ENCODE measurements around the gene UBE2N. TPM values are rescaled to one million over a fixed set of nuclear protein-coding genes. Genes with fewer than 3 reads are reported as not detected.
"Not testable (repeated sequence)": the region's sequence is repeated elsewhere in the genome, so short reads cannot be mapped to it uniquely, and the experiment has no call there.

Gene UBE2N
- total RNA-seq, 1 donor from 2014 or later = 22.9 TPM

DNA sequence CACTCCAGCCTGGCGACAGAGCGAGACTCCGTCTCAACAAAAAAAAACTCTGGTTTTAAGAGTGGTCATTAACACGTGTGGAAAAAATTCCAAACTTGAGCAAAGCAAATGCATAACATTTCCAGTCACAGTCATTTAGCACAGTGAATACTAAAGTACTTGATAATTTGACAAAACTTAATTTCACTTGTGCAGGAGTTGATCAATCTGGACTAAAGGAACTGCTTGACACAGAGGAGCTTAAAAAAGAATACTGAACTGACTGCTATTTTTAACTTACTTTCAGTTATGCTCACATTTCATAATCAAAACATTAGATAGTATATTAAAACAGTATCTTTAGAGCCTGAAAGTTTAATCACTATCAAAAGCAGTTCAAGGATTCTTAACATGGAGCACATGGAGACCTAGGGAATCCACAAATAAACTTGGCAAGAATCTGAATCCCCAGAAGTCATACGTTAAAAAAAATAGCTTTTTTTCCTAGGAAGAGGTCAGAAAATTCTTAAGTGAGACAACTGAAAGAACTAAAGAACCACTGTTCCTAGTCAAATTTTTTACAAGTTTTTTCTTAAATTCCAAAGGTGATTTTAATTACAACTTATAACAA is 7.4 kb downstream of the UBE2N start:
- FAIRE-seq (no peak), DNase-seq (ENCODE audit: low read depth) (no peak)
- no peak overlapping the region for H3K4me3 ChIP-seq (ENCODE audit: low read depth, low read length)
- TF ChIP-seq, protein P1, sequence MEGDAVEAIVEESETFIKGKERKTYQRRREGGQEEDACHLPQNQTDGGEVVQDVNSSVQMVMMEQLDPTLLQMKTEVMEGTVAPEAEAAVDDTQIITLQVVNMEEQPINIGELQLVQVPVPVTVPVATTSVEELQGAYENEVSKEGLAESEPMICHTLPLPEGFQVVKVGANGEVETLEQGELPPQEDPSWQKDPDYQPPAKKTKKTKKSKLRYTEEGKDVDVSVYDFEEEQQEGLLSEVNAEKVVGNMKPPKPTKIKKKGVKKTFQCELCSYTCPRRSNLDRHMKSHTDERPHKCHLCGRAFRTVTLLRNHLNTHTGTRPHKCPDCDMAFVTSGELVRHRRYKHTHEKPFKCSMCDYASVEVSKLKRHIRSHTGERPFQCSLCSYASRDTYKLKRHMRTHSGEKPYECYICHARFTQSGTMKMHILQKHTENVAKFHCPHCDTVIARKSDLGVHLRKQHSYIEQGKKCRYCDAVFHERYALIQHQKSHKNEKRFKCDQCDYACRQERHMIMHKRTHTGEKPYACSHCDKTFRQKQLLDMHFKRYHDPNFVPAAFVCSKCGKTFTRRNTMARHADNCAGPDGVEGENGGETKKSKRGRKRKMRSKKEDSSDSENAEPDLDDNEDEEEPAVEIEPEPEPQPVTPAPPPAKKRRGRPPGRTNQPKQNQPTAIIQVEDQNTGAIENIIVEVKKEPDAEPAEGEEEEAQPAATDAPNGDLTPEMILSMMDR (IDR thresholded peaks at IDR 0.05; ENCODE audit: insufficient read depth, low read length, severe bottlenecking) = no peak
- H3K36me3 ChIP-seq (ENCODE audit: control insufficient read depth, insufficient read depth, low read length) = no peaks in the 10 kb centered on the region
- no peaks in the 10 kb centered on the region for H3K27me3 ChIP-seq (ENCODE audit: control insufficient read depth, insufficient read depth, low read length)

DNA sequence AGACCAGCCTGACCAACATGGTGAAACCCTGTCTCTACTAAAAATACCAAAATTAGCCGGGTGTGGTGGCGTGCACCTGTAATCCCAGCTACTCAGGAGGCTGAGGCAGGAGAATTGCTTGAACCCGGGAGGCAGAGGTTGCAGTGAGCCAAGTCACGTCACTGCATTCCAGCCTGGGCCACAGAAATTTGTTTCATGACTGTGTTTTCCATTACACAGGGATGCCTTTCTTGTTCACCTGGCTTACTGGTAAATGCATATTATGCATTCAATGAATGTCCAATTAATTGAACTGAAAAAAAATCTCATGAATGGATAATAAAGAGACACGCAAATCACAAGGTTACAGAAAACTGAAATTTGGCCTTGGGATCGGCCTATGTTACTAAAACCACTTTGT is 9.7 kb downstream of the UBE2N start:
- H3K36me3 ChIP-seq (ENCODE audit: control insufficient read depth, insufficient read depth, low read length); H3K27me3 ChIP-seq (ENCODE audit: control insufficient read depth, insufficient read depth, low read length); DNase-seq (ENCODE audit: low read depth); FAIRE-seq; H3K4me3 ChIP-seq (ENCODE audit: low read depth, low read length): not testable (repeated sequence)

DNA sequence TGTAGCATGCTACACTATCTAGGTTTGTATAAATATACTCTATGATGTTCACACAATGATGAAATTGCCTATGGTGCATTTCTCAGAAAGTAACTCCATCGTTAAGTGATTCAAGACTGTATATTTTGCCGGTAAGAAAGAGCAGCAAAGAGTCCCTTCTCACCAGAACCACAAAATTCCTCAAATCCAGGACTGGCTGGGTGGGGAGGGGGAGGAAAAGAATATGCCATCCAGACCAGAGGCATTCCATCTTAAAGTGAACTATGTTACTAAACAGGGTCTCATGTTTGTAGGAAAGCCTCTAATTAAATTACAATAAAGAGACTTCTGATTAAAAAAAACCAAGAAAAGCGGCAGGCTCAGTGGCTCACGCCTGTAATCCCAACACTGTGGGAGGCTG is 11.5 kb downstream of the UBE2N start:
- no peak for FAIRE-seq
- DNase-seq (ENCODE audit: low read depth) = no peak
- H3K4me3 ChIP-seq (ENCODE audit: low read depth, low read length) = no peak overlapping the region
- TF ChIP-seq, protein P1 (IDR thresholded peaks at IDR 0.05; ENCODE audit: insufficient read depth, low read length, severe bottlenecking) = no peak
- no peaks in the 10 kb centered on the region for H3K27me3 ChIP-seq (ENCODE audit: control insufficient read depth, insufficient read depth, low read length)
- H3K36me3 ChIP-seq (ENCODE audit: control insufficient read depth, insufficient read depth, low read length) = no peaks in the 10 kb centered on the region

DNA sequence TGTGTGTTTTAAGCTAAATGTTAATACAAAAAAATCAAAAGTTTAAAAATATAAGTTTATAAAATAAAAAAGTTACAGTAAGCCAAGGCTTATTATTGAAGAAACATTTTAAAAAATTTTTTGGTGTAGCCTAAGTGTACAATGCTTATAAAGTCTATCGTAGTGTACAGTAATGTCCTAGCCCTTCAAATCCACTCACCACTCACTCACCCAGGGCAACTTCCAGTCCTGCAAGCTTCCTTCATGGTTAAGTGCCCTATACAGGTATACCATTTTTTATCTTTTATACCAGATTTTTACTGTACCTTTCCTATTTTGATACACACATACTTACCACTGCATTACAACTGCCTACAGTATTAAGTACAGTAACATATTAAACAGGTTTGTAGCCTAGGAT is 11.9 kb downstream of the UBE2N start:
- no peak overlapping the region for H3K4me3 ChIP-seq (ENCODE audit: low read depth, low read length)
- no peak for DNase-seq (ENCODE audit: low read depth)
- FAIRE-seq = no peak
- H3K36me3 ChIP-seq (ENCODE audit: control insufficient read depth, insufficient read depth, low read length) = no peaks in the 10 kb centered on the region
- TF ChIP-seq, protein P1 (IDR thresholded peaks at IDR 0.05; ENCODE audit: insufficient read depth, low read length, severe bottlenecking) = no peak
- H3K27me3 ChIP-seq (ENCODE audit: control insufficient read depth, insufficient read depth, low read length) = no peaks in the 10 kb centered on the region

DNA sequence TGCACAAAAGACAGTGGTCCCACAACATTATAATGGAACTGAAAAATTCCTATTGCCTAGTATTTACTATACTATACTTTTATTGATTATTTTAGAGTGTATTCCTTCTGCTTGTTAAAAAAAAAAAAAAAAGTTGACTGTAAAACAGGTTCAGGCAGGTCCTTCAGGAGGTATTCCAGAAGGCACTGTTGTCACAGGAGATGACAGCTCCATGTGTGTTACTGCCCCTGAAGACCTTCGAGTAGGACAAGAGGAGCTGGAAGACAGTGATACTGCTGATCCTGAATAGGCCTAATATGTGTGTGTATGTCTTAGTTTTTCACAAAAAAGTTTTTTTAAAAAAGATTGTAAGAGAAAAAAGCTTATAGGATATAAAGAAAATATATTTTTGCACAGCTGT is 12.3 kb downstream of the UBE2N start:
- no peaks in the 10 kb centered on the region for H3K27me3 ChIP-seq (ENCODE audit: control insufficient read depth, insufficient read depth, low read length)
- no peak for FAIRE-seq
- peak; percentile 68 for DNase-seq (ENCODE audit: low read depth)
- TF ChIP-seq, protein P1 (IDR thresholded peaks at IDR 0.05; ENCODE audit: insufficient read depth, low read length, severe bottlenecking) = no peak
- no peak overlapping the region for H3K4me3 ChIP-seq (ENCODE audit: low read depth, low read length)
- H3K36me3 ChIP-seq (ENCODE audit: control insufficient read depth, insufficient read depth, low read length) = no peaks in the 10 kb centered on the region

DNA sequence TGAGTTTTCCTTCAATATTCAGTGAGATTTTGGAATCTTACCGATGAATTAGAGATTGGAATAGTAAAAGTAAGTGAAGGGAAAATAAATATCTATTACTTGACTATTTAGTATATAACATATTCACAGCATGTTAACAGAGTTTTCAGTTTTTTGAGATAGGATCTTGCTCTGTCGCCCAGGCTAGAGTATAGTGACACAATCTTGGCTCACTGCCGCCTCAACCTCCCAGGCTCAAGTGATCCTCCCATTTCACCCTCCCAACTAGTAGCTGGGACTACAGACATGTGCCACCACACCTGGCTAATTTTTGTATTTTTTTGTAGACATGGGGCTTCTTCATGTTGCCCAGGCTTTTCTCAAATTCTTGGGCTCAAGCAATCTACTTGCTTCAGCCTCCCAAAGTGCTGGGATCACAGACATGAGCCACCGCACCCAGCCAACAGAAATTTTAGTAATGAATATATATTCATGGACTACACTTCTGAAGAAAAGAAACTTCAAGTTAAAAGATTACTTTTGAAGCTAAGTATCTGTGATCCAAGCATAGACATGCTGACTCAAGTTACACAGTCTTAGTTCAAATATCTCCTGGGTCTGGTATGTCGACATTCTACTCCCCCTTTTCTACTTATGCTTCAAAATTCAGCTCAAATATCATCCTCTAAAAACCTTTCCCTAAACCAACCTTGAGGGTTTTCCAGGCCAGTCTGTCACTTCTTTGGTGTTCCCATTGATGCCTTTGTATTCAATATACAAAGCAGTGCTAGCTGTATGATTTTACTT is 13.8 kb downstream of the UBE2N start:
- FAIRE-seq (no peak), DNase-seq (ENCODE audit: low read depth) (peak; percentile 48)
- TF ChIP-seq, protein P1 (IDR thresholded peaks at IDR 0.05; ENCODE audit: insufficient read depth, low read length, severe bottlenecking) = no peak
- H3K27me3 ChIP-seq (ENCODE audit: control insufficient read depth, insufficient read depth, low read length) = no peaks in the 10 kb centered on the region
- H3K4me3 ChIP-seq (ENCODE audit: low read depth, low read length) = no peak overlapping the region
- no peaks in the 10 kb centered on the region for H3K36me3 ChIP-seq (ENCODE audit: control insufficient read depth, insufficient read depth, low read length)

Data from bronchial epithelial cell (primary cell).